Gastrocnemius medialis (tissue), 4 donors: ENCODE data around the gene CHAD.

ENCODE experiments used
- CTCF ChIP-seq, 5 experiments: fragments of 450-650 bp in 3 of 5; fragments of 200-600 bp in 2 of 5; sonication (generic) in 2 of 5; IDR thresholded peaks in 4 of 5; conservative IDR thresholded peaks in 1 of 5; 1 replicate in 4 of 5; 2 replicates in 1 of 5; pipeline ENCODE4 v1.5.1; 2016 to 2019; ENCODE audit warnings: antibody characterized with exemption in 5 of 5, mild to moderate bottlenecking in 3 of 5, moderate library complexity in 3 of 5
- POLR2A ChIP-seq, 2 donors: fragments of 450-650 bp; IDR thresholded peaks; one replicate each; pipeline ENCODE4 v1.6.1; 2017; ENCODE audit warnings: antibody characterized with exemption in 2 of 2, mild to moderate bottlenecking in 2 of 2, moderate library complexity in 2 of 2

GRCh38 chr17:50467855-50468303, 801 bp downstream of the CHAD start:
- TF ChIP-seq CTCF (IDR thresholded peaks at IDR 0.05 in 4 of 5, conservative IDR thresholded peaks at IDR 0.05 in 1 of 5) (no peak), POLR2A (IDR thresholded peaks at IDR 0.05) (no peak)
